ENCODE data around the gene ZNF74.

Gene ZNF74

DNA sequence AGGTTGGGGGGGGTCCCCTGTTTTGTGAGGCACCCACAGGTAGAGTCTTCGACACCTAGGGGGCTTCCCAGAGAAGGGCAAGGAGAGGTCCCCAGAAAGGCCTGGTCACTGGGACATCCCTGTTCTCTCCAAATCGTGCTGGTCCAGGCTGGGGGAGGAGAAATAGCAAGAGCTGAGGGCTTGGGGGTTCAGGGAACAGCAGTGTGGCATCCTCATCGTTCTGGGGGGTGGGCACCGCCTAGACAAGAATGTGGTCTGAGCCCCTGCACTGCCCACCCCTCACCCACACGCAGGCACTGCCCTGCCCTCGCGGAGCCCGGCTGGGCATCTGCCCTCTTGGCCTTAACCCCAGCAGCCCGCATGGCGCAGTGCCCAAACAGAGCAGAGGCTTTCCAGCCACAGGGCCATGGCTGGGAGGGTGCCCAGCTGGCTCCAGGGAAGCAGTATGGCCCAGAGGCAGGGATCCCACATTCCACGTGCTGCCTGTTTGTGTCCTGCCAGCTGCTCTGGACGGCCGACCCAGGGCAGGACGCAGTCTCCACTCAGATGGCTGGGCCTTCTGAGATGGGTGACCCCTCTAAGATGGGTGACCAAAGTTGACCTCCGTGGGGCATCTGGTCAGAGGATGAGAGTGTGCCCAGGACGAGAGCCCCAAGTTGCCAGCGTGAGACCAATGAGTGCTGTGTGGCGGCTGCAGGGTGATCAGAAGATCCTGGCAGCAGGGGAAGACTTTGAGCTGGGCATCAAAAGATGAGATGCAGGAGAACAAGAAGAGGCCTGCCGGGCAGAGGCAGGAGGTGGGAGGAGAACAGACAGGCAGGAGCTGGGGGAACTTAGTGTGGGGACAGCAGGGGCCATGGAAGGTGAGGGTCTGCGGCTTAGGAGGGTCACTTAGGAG is 29.3 kb downstream of the ZNF74 start:
- Histone ChIP-seq H3K27ac (replicated peaks; ENCODE audit: low read length) (no peak overlapping the region), H3K27me3 (ENCODE audit: control insufficient read depth in 3 of 3, insufficient read depth in 3 of 3, low read depth in 1 of 3, low read length in 3 of 3) (peaks cover 0 to 17% (median 0%) of the 10 kb centered on the region in 3 experiments), H2AFZ (ENCODE audit: low read length) (no peak overlapping the region), H3K23ac (ENCODE audit: low read depth, low read length, poor library complexity) (peak overlapping the region; percentile 90), H3K79me1 (ENCODE audit: low read depth, low read length) (no peaks in the 10 kb centered on the region), H3K4me2 (ENCODE audit: insufficient read depth, low read length, poor library complexity, severe bottlenecking) (no peak overlapping the region), H2BK15ac (ENCODE audit: low read length) (peak overlapping the region; percentile 9), H2AK5ac (ENCODE audit: low read depth, low read length) (peak overlapping the region; percentile 32), H2BK5ac (ENCODE audit: low read length) (no peak overlapping the region), H4K8ac (ENCODE audit: low read depth, low read length) (no peak overlapping the region), H3K18ac (ENCODE audit: low read length) (peak overlapping the region; percentile 79), H3K36me3 (replicated peaks in 1 of 2; ENCODE audit: control insufficient read depth in 2 of 2, insufficient read depth in 2 of 2, low read length in 2 of 2) (peaks cover 2 to 38% of the 10 kb centered on the region in 2 donors), H3K9ac (ENCODE audit: low read depth, low read length, poor library complexity) (peak overlapping the region; percentile 16), H3K4me1 (ENCODE audit: control insufficient read depth in 2 of 2, insufficient read depth in 1 of 2, low read depth in 1 of 2, low read length in 2 of 2) (peaks cover 7 to 22% of the 10 kb centered on the region in 2 donors), H2BK12ac (ENCODE audit: low read length) (peak overlapping the region; percentile 7), H3K9me3 (replicated peaks in 1 of 2; ENCODE audit: control insufficient read depth in 2 of 2, insufficient read depth in 1 of 2, low read depth in 1 of 2, low read length in 2 of 2) (peaks cover 0 to 2% of the 10 kb centered on the region in 2 donors), H3K4ac (ENCODE audit: low read length) (no peak overlapping the region), H2BK120ac (ENCODE audit: low read depth, low read length) (no peak overlapping the region), H4K91ac (ENCODE audit: low read depth, low read length, poor library complexity) (no peak overlapping the region), H3K14ac (ENCODE audit: low read length) (peak overlapping the region; percentile 96), H3K4me3 (ENCODE audit: low read length in 2 of 2) (no peak overlapping the region)
- WGBS, 2 donors (ENCODE audit: extremely low coverage in 2 of 2, insufficient read length in 2 of 2, insufficient replicate concordance in 1 of 2): no CpG with 5 or more reads among the region's 20 CpGs
- no peak for DNase-seq (ENCODE audit: low spot score)

DNA sequence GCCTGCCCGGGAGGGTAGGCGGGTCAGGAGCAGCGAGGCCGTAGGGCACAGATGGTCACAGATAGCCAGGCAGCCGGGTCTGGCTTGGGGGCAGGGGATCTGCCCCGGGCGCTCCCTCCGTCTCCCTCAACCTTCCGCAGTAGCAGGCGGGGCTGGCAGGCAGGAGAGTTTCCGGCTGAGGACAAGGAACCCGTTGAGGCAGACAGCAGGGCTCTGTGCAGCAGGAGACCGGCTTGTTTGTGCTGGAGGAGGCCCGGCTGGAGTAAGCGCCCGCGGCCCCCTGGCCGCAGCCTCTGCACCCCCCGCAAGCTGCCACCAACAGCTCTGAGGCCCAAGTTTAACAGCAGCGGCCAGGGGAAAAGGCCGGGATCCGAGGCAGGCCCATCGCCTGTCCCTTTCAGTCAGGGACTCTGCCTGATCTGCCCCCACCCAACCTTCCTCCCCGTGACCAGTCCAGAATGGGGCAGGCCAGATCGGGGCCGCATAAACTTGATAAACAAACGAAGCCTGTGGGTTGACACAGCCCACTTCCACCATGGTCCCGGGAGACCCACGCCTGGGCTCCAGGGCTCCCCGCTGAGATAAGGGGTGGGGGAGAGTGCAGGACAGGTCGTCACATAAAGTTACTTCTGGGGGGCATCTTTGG is 30.1 kb downstream of the ZNF74 start:
- peak overlapping the region; percentile 96 for H3K14ac ChIP-seq (ENCODE audit: low read length)
- peak overlapping the region; percentile 90 for H3K23ac ChIP-seq (ENCODE audit: low read depth, low read length, poor library complexity)
- H3K27ac ChIP-seq (replicated peaks; ENCODE audit: low read length): no peak overlapping the region
- no CpG with 5 or more reads among the region's 31 CpGs for WGBS, 2 donors (ENCODE audit: extremely low coverage in 2 of 2, insufficient read length in 2 of 2, insufficient replicate concordance in 1 of 2)
- peak overlapping the region; percentile 9 for H2BK15ac ChIP-seq (ENCODE audit: low read length)
- H3K36me3 ChIP-seq (replicated peaks in 1 of 2; ENCODE audit: control insufficient read depth in 2 of 2, insufficient read depth in 2 of 2, low read length in 2 of 2): peaks cover 2 to 45% of the 10 kb centered on the region in 2 donors
- H3K9ac ChIP-seq (ENCODE audit: low read depth, low read length, poor library complexity): no peak overlapping the region
- H4K8ac ChIP-seq (ENCODE audit: low read depth, low read length): no peak overlapping the region
- H3K4me1 ChIP-seq (ENCODE audit: control insufficient read depth in 2 of 2, insufficient read depth in 1 of 2, low read depth in 1 of 2, low read length in 2 of 2): peaks cover 10 to 22% of the 10 kb centered on the region in 2 donors
- no peak overlapping the region for H2BK12ac ChIP-seq (ENCODE audit: low read length)
- H3K18ac ChIP-seq (ENCODE audit: low read length): peak overlapping the region; percentile 75
- H3K27me3 ChIP-seq (ENCODE audit: control insufficient read depth in 3 of 3, insufficient read depth in 3 of 3, low read depth in 1 of 3, low read length in 3 of 3): peaks cover 0 to 25% (median 2%) of the 10 kb centered on the region in 3 experiments
- H3K4ac ChIP-seq (ENCODE audit: low read length): no peak overlapping the region
- no peak overlapping the region for H4K91ac ChIP-seq (ENCODE audit: low read depth, low read length, poor library complexity)
- H2AK5ac ChIP-seq (ENCODE audit: low read depth, low read length): peak overlapping the region; percentile 32
- H2BK120ac ChIP-seq (ENCODE audit: low read depth, low read length): no peak overlapping the region
- peaks cover 2% of the 10 kb centered on the region for H3K79me1 ChIP-seq (ENCODE audit: low read depth, low read length)
- peaks cover 0 to 2% of the 10 kb centered on the region in 2 donors for H3K9me3 ChIP-seq (replicated peaks in 1 of 2; ENCODE audit: control insufficient read depth in 2 of 2, insufficient read depth in 1 of 2, low read depth in 1 of 2, low read length in 2 of 2)
- H2BK5ac ChIP-seq (ENCODE audit: low read length): no peak overlapping the region
- no peak overlapping the region for H2AFZ ChIP-seq (ENCODE audit: low read length)
- DNase-seq (ENCODE audit: low spot score): no peak
- no peak overlapping the region for H3K4me2 ChIP-seq (ENCODE audit: insufficient read depth, low read length, poor library complexity, severe bottlenecking)
- H3K4me3 ChIP-seq (ENCODE audit: low read length in 2 of 2): no peak overlapping the region

DNA sequence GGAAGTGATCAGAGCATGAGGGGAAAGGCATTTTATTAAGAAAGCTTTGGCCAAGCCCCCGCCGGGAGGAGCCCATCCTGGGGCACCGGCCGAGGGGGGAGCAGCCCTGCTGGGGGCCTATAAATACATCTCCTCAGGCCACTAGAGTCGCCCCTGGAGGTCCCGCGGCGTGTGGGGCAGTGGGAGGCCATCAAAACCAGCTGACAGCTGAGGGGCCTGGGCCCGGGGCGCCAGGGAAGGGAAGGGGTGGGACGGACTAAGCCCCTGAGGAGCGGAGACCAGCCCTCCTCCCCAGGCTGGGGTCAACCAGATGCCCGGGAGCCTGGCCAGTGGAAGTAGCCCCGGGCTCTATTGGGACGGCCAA is 30.6 kb downstream of the ZNF74 start:
- Histone ChIP-seq H3K4me2 (ENCODE audit: insufficient read depth, low read length, poor library complexity, severe bottlenecking) (no peak overlapping the region), H3K4me3 (ENCODE audit: low read length in 2 of 2) (no peak overlapping the region), H3K9ac (ENCODE audit: low read depth, low read length, poor library complexity) (no peak overlapping the region), H3K23ac (ENCODE audit: low read depth, low read length, poor library complexity) (peak overlapping the region; percentile 75), H3K27me3 (ENCODE audit: control insufficient read depth in 3 of 3, insufficient read depth in 3 of 3, low read depth in 1 of 3, low read length in 3 of 3) (peaks cover 0 to 28% (median 5%) of the 10 kb centered on the region in 3 experiments), H2BK12ac (ENCODE audit: low read length) (no peak overlapping the region), H3K79me1 (ENCODE audit: low read depth, low read length) (peaks cover 2% of the 10 kb centered on the region), H3K36me3 (replicated peaks in 1 of 2; ENCODE audit: control insufficient read depth in 2 of 2, insufficient read depth in 2 of 2, low read length in 2 of 2) (peaks cover 2 to 49% of the 10 kb centered on the region in 2 donors), H2AK5ac (ENCODE audit: low read depth, low read length) (no peak overlapping the region), H2AFZ (ENCODE audit: low read length) (no peak overlapping the region), H4K91ac (ENCODE audit: low read depth, low read length, poor library complexity) (no peak overlapping the region), H2BK5ac (ENCODE audit: low read length) (no peak overlapping the region), H3K4me1 (ENCODE audit: control insufficient read depth in 2 of 2, insufficient read depth in 1 of 2, low read depth in 1 of 2, low read length in 2 of 2) (peaks cover 13 to 22% of the 10 kb centered on the region in 2 donors), H4K8ac (ENCODE audit: low read depth, low read length) (no peak overlapping the region), H3K9me3 (replicated peaks in 1 of 2; ENCODE audit: control insufficient read depth in 2 of 2, insufficient read depth in 1 of 2, low read depth in 1 of 2, low read length in 2 of 2) (peaks cover 0 to 2% of the 10 kb centered on the region in 2 donors), H3K4ac (ENCODE audit: low read length) (no peak overlapping the region), H3K18ac (ENCODE audit: low read length) (no peak overlapping the region), H2BK15ac (ENCODE audit: low read length) (no peak overlapping the region), H2BK120ac (ENCODE audit: low read depth, low read length) (no peak overlapping the region), H3K14ac (ENCODE audit: low read length) (no peak overlapping the region), H3K27ac (replicated peaks; ENCODE audit: low read length) (no peak overlapping the region)
- WGBS, 2 donors (ENCODE audit: extremely low coverage in 2 of 2, insufficient read length in 2 of 2, insufficient replicate concordance in 1 of 2): no CpG with 5 or more reads among the region's 15 CpGs
- no peak for DNase-seq (ENCODE audit: low spot score)
